ENCODE measurements around the gene RNPEPL1. TPM values are rescaled to one million over a fixed set of nuclear protein-coding genes. Genes with fewer than 3 reads are reported as not detected.

The RNPEPL1 gene
- total RNA-seq, 3 donors from 2014 or later: 22.4 to 57.9 (median 42.3) TPM

DNA sequence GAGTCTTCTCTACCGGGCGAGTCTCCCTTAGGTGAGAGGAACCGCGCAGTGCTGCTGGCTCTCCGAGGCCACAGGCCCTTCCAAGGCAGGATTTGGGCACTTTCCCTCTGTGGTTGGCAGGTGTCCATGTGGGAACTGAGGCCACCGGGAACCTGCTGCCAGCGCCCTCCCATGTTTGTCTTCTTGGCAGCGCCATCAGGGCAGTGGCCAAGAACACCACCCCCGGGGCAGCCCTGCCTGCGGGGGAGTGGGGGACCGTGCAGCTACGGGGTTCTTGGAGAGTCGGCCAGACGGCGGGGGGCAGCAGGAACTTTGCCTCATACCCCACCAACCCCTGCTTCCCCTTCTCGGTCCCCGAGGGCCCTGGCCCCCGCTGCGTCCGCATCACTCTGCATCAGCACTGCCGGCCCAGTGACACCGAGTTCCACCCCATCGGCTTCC lies 28.2 kb downstream of the RNPEPL1 start:
- TF ChIP-seq POLR2A (IDR thresholded peaks at IDR 0.05) (no peak), POLR2AphosphoS5 (IDR thresholded peaks at IDR 0.05) (no peak)
- TF ChIP-seq, protein P1, sequence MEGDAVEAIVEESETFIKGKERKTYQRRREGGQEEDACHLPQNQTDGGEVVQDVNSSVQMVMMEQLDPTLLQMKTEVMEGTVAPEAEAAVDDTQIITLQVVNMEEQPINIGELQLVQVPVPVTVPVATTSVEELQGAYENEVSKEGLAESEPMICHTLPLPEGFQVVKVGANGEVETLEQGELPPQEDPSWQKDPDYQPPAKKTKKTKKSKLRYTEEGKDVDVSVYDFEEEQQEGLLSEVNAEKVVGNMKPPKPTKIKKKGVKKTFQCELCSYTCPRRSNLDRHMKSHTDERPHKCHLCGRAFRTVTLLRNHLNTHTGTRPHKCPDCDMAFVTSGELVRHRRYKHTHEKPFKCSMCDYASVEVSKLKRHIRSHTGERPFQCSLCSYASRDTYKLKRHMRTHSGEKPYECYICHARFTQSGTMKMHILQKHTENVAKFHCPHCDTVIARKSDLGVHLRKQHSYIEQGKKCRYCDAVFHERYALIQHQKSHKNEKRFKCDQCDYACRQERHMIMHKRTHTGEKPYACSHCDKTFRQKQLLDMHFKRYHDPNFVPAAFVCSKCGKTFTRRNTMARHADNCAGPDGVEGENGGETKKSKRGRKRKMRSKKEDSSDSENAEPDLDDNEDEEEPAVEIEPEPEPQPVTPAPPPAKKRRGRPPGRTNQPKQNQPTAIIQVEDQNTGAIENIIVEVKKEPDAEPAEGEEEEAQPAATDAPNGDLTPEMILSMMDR (IDR thresholded peaks at IDR 0.05): no peak
- Histone ChIP-seq H3K4me1 (peaks cover 0 to 6% of the 10 kb centered on the region in 2 donors), H3K36me3 (no peaks in the 10 kb centered on the region), H3K27me3 (no peaks in the 10 kb centered on the region), H3K4me3 (no peak overlapping the region), H3K27ac (no peak overlapping the region), H3K9me3 (no peaks in the 10 kb centered on the region)
- DNase-seq (ENCODE audit: low spot score in 2 of 2): no peak
- intact Hi-C loops (cut with DNase I; ENCODE audit: low total_unique reads): no loop called here

- intact Hi-C loops (cut with DNase I; ENCODE audit: low total_unique reads): no loop called here
- DNase-seq (ENCODE audit: low spot score in 2 of 2): no peak
- Histone ChIP-seq H3K4me3 (no peak overlapping the region), H3K27ac (no peak overlapping the region), H3K36me3 (no peaks in the 10 kb centered on the region), H3K9me3 (no peaks in the 10 kb centered on the region), H3K27me3 (no peaks in the 10 kb centered on the region), H3K4me1 (peaks cover 0 to 6% of the 10 kb centered on the region in 2 donors)
- TF ChIP-seq POLR2AphosphoS5 (IDR thresholded peaks at IDR 0.05) (no peak), POLR2A (IDR thresholded peaks at IDR 0.05) (no peak)
Observed at GRCh38 chr2:240597054-240597418, 28.8 kb downstream of the RNPEPL1 start.

DNA sequence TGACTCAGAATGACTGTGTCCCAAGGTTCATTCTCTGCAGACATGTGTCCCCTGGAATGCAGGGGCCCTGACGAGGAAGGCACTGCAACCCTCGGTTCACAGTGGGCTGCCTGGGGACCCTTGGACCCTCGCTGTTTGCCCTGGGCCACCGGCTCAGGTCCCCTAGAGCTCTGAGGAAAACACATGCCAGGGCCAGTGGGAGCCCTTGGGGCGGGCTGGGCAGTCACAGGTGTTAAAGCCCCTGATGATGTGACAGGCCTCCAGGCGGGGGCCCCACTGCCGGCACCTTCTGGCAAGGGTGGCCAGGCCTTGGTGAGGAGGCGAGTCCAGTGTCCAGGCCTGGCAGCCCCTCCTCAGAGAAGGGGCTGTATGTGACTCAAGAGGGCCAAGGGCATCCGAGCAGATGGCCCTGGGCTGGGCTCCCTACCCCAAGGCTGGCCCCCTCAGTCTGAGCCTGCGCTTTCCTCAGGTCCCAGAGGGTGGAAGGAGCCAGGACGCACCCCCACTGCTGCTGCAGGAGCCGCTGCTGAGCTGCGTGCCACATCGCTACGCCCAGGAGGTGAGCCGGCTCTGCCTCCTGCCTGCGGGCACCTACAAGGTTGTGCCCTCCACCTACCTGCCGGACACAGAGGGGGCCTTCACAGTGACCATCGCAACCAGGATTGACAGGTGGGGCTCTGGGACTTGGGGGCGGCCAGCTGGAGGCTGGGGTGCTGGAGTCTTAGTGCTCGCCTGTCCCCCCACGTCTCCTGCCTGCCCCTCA lies 29.3 kb downstream of the RNPEPL1 start:
- H3K4me1 ChIP-seq: peaks cover 0 to 6% of the 10 kb centered on the region in 2 donors
- H3K27me3 ChIP-seq: no peaks in the 10 kb centered on the region
- intact Hi-C loops (cut with DNase I; ENCODE audit: low total_unique reads): no loop called here
- H3K9me3 ChIP-seq: no peaks in the 10 kb centered on the region
- H3K4me3 ChIP-seq: no peak overlapping the region
- no peak overlapping the region for H3K27ac ChIP-seq
- DNase-seq (ENCODE audit: low spot score in 2 of 2): no peak
- no peaks in the 10 kb centered on the region for H3K36me3 ChIP-seq
- TF ChIP-seq, protein P1 (IDR thresholded peaks at IDR 0.05): no peak
- TF ChIP-seq POLR2AphosphoS5 (IDR thresholded peaks at IDR 0.05): no peak
- TF ChIP-seq POLR2A (IDR thresholded peaks at IDR 0.05): no peak

DNA sequence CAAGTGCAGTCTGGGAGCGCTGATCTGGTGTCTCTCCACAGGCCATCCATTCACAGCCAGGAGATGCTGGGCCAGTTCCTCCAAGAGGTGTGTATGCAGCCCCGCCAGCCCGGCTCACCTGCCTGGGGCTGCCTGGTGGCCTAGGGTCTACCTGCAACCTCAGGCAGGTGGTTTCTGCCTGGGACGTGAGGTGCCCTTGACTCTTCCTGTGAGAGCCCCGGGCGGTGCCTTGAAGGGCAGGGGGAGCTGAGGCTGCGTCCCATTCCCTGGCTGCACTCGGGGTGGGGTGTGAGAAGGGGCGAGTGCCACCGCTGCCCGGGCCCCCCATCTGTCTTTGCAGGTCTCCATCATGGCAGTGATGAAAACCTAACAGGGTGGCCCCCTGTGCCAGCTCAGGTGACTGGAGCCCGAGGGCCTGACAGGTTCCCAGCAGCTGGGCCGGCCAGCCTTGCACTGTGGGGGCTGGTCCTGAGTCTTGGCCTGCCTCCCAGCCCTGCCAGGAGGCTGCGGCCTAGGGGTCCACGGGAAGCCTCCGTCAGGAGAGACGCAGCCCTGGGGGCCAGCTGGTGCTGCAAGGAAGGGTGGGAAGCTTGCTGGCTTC lies 30.1 kb downstream of the RNPEPL1 start:
- no peaks in the 10 kb centered on the region for H3K36me3 ChIP-seq
- DNase-seq (ENCODE audit: low spot score in 2 of 2): no peak
- H3K9me3 ChIP-seq: no peaks in the 10 kb centered on the region
- H3K4me1 ChIP-seq: peaks cover 0 to 6% of the 10 kb centered on the region in 2 donors
- no peak overlapping the region for H3K4me3 ChIP-seq
- H3K27ac ChIP-seq: no peak overlapping the region
- TF ChIP-seq, protein P1 (IDR thresholded peaks at IDR 0.05): no peak
- no peaks in the 10 kb centered on the region for H3K27me3 ChIP-seq
- intact Hi-C loops (cut with DNase I; ENCODE audit: low total_unique reads): no loop called here

- intact Hi-C loops (cut with DNase I; ENCODE audit: low total_unique reads): no loop called here
- Histone ChIP-seq H3K4me3 (no peak overlapping the region), H3K9me3 (no peaks in the 10 kb centered on the region), H3K4me1 (peaks cover 0 to 6% of the 10 kb centered on the region in 2 donors), H3K27me3 (no peaks in the 10 kb centered on the region), H3K36me3 (no peaks in the 10 kb centered on the region), H3K27ac (no peak overlapping the region)
- DNase-seq (ENCODE audit: low spot score in 2 of 2): no peak
- TF ChIP-seq POLR2AphosphoS5 (IDR thresholded peaks at IDR 0.05) (no peak), POLR2A (IDR thresholded peaks at IDR 0.05) (no peak)
- TF ChIP-seq, protein P1 (IDR thresholded peaks at IDR 0.05): no peak
Observed at GRCh38 chr2:240599141-240599583, 30.9 kb downstream of the RNPEPL1 start.

Measured in breast epithelium (tissue), 4 donors.